Measurements from ENCODE around the gene TANGO2. TPM values are rescaled to one million over a fixed set of nuclear protein-coding genes. Genes with fewer than 3 reads are reported as not detected.

Gene TANGO2
- total and polyA plus RNA-seq, 2 donors (not counting 1 experiment from before 2014, with no cell fraction given): 75.5 to 75.6 TPM

GRCh38 chr22:20032407-20032991 is 11.6 kb downstream of the TANGO2 start:
- Mint-ChIP-seq H3K4me1 (peaks cover 76% of the 10 kb centered on the region), H3K4me3 (peak overlapping the region; percentile 64), H3K9me3 (ENCODE audit: insufficient read depth) (peaks cover 3% of the 10 kb centered on the region), H3K27me3 (no peaks in the 10 kb centered on the region), H3K27ac (peak overlapping the region; percentile 96)
- Histone ChIP-seq H4K20me1 (ENCODE audit: control insufficient read depth, insufficient read depth, low read length, poor library complexity, severe bottlenecking) (peaks cover 77% of the 10 kb centered on the region), H3K36me3 (replicated peaks in 1 of 2; ENCODE audit: control extremely low read depth in 1 of 2, control insufficient read depth in 1 of 2, extremely low read depth in 1 of 2, insufficient read depth in 2 of 2, low read length in 1 of 2) (peaks cover 0 to 14% of the 10 kb centered on the region in 2 experiments), H3K27me3 (replicated peaks in 1 of 4; ENCODE audit: control extremely low read depth in 1 of 4, control insufficient read depth in 3 of 4, insufficient read depth in 4 of 4, low read length in 3 of 4) (no peaks in the 10 kb centered on the region), H3K9ac (ENCODE audit: low read length) (no peak overlapping the region), H3K27ac (ENCODE audit: low read length in 2 of 2) (peak overlapping the region; percentile 56 to 77), H3K4me3 (ENCODE audit: control extremely low read depth in 1 of 5, extremely low read depth in 1 of 5, insufficient read depth in 1 of 5, low read depth in 2 of 5, low read length in 4 of 5) (no peak overlapping the region), H3K9me3 (ENCODE audit: control extremely low read depth in 1 of 3, control insufficient read depth in 2 of 3, insufficient read depth in 1 of 3, low read length in 2 of 3) (peaks cover 0 to 43% (median 10%) of the 10 kb centered on the region in 3 donors), H3K4me2 (replicated peaks; ENCODE audit: low read depth, low read length, poor library complexity, severe bottlenecking) (peak overlapping the region; percentile 46), H3K4me1 (ENCODE audit: control insufficient read depth in 2 of 2, insufficient read depth in 2 of 2, low read length in 2 of 2) (peaks cover 26 to 67% of the 10 kb centered on the region in 2 donors), H2AFZ (ENCODE audit: insufficient read depth, low read depth, low read length, poor library complexity, severe bottlenecking) (no peak overlapping the region), H3K79me2 (ENCODE audit: control insufficient read depth, insufficient read depth, low read length) (peaks cover 86% of the 10 kb centered on the region)
- ChIA-PET POLR2A (interaction anchor here (1.2 kb wide), 1 partner anchor 11 kb away, joined by 4 read pairs; no protein-coding TSS in a partner anchor), CTCF (interaction anchor here (0.9 to 2.5 kb wide), 3 partner anchors 11 to 62 kb away, joined by 3 to 11 read pairs (median 4); no protein-coding TSS in a partner anchor)
- ATAC-seq (ENCODE audit: low read depth) (no peak), DNase-seq (no peak)
- WGBS (ENCODE audit: insufficient coverage): 79% methylated on average over 7 of the region's 7 CpGs
- intact Hi-C loops (cut with micrococcal nuclease): loop anchor here (2.0 kb wide), 1 partner anchor 16 kb away; the partner anchor contains the start of gene ARVCF
- TF ChIP-seq CTCF (IDR thresholded peaks at IDR 0.05): no peak
- no peak for TF ChIP-seq EZH2 (IDR thresholded peaks at IDR 0.05; ENCODE audit: borderline replicate concordance, insufficient read depth, low read depth, low read length, poor library complexity, severe bottlenecking)

Data from B cell (primary cell).